HG03520 (cell line): ENCODE measurements around the gene GBF1.
"Not testable (repeated sequence)": the region's sequence is repeated elsewhere in the genome, so short reads cannot be mapped to it uniquely, and the experiment has no call there.

Experiments used
- ATAC-seq: cut with Tn5 transposase; IDR thresholded peaks from one replicate; pipeline ENCODE4 v1.9.1; 2021; ENCODE audit warnings: mild to moderate bottlenecking, moderate library complexity; ENCODE audit not compliant: unreplicated experiment

Gene GBF1

GRCh38 chr10:102245082-102245931 is at the start of gene GBF1:
TSS of gene GBF1 (plus strand) at chr10:102245532. CDS start at chr10:102258939, 13,407 bp downstream.
- ATAC-seq, result peak; percentile 79

- ATAC-seq, result no peak
Measured at GRCh38 chr10:102196893-102197292, 48.4 kb upstream of the GBF1 start.

- ATAC-seq, result no peak
Measured at GRCh38 chr10:102198027-102198426, 47.3 kb upstream of the GBF1 start.

DNA sequence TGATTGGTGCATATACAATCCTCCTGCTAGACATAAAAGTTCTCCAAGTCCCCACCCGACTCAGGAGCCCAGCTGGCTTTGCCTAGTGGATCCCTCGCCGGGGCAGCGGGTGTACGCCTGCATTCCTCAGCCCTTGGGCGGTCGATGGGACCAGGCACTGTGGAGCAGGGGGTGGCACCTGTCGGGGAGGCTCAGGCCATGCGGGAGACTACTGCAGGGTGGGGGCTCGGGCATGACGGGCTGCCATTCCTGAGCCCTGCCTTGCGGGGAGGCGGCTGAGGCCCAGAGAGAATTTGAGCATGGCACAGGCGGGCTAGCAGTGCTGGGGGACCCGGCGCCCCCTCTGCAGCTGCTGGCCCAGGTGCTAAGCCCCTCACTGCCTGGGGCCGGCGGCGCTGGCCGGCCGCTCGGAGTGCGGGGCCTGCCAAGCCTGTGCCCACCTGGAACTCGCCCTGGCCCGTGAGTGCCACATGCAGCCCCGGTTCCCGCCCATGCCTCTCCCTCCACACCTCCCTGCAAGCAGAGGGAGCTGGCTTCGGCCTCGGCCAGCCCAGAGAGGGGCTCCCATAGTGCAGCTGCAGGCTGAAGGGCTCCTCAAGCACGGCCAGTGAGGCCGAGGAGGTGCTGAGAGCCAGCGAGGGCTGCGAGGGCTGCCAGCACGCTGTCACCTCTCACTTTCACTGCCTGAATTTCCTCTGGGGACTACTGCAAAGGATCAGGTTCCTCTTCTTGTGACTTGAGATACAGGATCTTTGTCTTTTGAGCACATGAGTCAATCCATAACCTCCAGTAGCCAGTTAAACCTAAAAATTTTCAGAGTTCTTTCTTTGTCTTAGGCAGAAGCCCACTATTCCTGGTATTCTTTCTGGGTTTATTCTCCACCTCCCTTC is 44.3 kb upstream of the GBF1 start:
- no peak for ATAC-seq

GRCh38 chr10:102202386-102202785 is 42.9 kb upstream of the GBF1 start:
- ATAC-seq, result no peak

GRCh38 chr10:102208311-102209035 is 36.9 kb upstream of the GBF1 start:
- ATAC-seq, result no peak

DNA sequence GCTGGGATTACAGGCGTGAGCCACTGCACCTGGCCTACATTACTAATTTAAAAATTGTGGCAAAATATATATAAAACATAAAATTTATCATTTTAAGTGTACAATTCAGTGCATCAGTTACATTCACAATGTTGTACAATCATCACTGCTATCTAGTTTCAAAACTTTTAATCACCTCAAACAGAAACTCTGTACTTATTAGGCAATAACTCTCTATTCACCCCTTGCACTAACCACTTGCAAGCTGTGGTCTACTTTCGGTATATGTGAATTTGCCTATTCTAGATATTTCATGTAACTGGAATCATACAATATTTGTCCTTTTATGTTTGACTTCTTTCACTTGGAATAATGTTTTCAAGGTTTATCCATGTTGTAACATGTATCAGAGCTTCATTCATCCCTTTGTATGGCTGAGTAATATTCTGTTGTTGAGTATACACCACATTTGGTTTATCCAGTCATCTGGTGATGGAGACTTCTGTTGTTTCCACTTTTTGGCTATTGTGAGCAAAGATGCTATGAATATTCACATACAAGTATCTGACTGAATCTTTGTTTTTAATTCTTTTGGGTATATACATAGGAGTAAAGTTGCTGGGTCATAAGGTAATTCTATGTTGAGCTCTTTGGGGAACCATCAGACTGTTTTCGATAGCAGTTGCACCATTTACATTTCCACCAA is 33.6 kb upstream of the GBF1 start:
- no peak for ATAC-seq

DNA sequence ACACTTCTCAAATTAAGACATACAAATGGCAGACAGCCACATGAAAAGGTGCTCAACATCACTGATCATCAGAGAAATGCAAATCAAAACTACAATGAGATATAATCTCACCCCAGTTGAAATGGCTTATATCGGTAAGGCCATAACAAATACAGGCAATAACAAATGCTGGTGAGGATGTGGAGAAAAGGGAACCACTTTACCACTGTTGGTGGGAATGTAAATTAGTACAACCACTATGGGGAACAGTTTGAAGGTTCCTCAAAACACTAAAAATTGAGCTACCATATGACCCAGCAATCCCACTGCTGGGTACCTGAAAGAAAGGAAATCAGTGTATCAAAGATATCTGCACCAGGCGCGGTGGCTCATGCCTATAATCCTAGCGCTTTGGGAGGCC is 31.7 kb upstream of the GBF1 start:
- not testable (repeated sequence) for ATAC-seq

- ATAC-seq, result no peak
Measured at GRCh38 chr10:102219370-102219769, 26.0 kb upstream of the GBF1 start.

DNA sequence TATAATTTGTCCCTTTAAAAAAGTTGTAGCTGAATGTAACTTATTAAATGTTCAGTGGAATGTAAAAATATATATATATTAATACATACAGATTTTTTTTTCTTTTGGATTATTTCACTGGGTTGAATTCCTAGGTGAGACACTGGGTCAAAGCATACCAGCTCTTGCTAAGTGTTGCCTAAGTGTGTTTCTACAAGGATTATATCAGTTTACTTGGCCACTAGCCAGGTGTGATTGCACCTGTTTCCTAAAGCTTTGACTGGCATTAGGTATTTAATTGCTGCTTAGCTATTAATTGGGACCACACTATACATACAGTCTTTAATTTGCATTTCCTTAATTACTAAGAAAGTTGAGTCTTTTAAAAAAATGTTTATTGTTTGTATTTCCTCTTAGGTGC is 24.7 kb upstream of the GBF1 start:
- ATAC-seq, result no peak

DNA sequence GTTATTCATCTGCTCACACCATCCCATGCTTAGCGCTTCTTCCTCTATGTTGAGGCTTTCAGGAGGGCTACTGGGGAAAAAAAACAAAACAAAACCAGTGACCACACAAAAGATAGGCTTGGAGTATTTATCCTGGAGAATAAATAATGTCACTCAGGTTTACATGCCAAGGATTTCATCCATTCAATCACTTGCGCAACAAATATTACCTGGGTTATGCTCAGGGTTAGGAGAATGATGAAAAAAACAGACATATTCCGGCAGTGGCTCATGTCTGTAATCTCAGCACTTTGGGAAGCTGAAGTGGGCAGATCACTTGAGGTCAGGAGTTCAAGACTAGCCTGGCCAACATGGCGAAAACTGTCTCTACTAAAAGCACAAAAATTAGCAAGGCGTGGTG is 22.5 kb upstream of the GBF1 start:
- no peak for ATAC-seq

- ATAC-seq, result peak; percentile 71
Measured at GRCh38 chr10:102225646-102226541, 19.4 kb upstream of the GBF1 start, which contains the start of gene ELOVL3. TSS of gene ELOVL3 (plus strand) at chr10:102226299. CDS start at chr10:102226549, 250 bp downstream.

- no peak for ATAC-seq
Measured at GRCh38 chr10:102226542-102226870, 18.8 kb upstream of the GBF1 start.

DNA sequence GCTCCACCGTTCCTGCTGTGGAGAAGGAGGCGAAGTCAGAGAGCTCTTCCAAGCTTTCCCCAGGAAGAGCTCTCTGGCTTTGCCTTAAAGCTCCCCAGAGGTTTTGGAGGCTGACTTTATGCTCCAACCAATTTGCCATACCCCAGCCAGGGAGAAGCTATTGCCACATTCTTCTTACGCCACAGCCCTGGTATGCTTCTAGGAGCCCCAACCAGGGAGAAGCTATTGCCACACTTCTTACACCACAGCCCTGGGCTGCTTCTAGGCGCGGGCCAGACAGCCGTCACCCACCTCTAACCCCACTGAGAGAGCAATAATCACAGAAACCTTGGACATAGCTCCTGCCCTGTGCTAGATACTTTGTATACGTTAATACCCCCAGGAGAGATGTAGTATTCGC is 18.3 kb upstream of the GBF1 start:
- no peak for ATAC-seq

GRCh38 chr10:102229810-102230263 is 15.5 kb upstream of the GBF1 start:
- no peak for ATAC-seq

- ATAC-seq, result no peak
Measured at GRCh38 chr10:102230264-102230860, 15.0 kb upstream of the GBF1 start.

DNA sequence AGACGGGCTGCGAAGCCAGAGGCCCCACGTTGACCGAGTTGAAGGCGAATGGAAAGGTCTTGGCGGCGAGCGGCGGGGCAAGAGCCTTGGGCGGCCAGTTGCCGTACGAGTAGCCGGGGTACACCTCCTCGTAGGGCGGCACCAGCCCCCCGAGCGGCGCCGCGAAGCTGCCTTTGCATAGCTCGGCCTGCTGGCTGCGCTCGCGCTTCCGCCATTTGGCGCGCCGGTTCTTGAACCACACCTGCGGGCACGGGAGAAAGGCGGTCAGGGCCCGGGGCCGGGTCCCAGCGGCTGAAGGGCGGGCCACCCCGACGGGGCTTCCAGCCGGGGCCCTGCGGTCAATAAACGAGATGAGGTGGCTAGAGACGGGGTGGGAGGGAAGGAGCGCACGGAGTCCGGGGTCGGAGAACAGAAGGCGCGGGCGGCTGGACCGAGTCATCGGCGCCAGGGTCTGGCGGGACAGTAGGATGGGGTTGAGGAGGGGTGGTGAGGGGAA is 14.4 kb upstream of the GBF1 start:
- ATAC-seq, result no peak

DNA sequence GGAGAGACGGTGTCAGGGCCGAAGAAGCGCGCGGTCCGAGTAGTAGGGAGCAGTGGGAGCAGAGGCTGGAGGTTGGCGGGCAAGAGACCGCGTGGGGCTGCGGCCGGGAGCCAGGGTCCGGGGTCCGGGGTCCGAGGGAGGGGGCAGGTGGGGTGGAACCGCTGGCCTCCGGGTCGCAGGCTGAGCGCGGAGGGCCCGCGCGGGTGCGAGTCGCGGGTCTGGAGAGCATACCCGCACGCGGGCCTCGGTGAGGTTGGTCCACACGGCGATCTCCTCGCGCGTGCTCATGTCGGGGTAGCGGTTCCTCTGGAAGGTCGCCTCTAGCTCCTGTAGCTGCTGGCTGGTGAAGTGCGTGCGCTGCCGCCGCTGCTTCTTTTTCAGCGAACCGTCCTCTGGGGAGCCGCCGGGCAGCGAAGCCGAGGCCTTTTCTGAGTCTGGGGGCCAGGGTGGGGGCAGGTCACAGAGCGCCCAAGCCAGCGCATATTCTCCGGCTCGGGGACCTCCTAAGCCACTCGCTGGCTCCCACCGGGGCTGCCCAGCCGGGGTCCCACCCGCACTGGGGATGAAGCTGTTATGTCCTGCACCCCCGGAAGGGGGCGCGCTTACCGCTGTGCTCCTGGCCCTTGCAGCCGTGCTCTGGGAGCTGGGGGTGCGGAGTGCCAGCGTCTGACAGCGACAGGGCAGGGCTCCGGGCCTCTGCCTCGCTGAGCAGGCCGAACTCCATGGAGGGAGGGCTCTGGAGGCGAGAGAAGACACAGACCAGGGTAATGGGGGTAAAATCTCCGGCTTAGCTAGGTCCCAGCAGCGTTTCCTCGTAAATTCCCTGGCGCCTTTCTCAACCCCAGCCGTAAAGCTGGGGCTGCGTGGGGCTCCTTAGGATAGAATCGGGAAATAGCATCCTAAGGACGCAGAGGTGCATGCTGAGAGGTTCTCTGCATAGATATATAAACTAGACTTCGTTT is 13.7 kb upstream of the GBF1 start:
- ATAC-seq, result no peak
